Subcutaneous adipose tissue (tissue), 4 donors: ENCODE results near the gene VPS41. TPM values are rescaled to one million over a fixed set of nuclear protein-coding genes. Genes with fewer than 3 reads are reported as not detected.

ENCODE experiments used
- CTCF ChIP-seq: fragments of 450-650 bp; IDR thresholded peaks from one replicate; pipeline ENCODE4 v1.5.1; 2016; ENCODE audit warnings: low read depth, mild to moderate bottlenecking, control low read depth, antibody characterized with exemption, moderate library complexity
- total RNA-seq, 4 donors: library from RNA; depleted of rRNA; stranded (reverse); fragments of >200 nt; gene quantifications; one replicate each; pipeline ENCODE4 v1.1.0, GENCODE V29; 2016

The VPS41 gene
- total RNA-seq, 4 donors from 2014 or later, result 41.9 to 61.8 (median 55.0) TPM

- TF ChIP-seq CTCF, result no peak
These were observed 20.6 kb upstream of the VPS41 start for GRCh38 chr7:38929460-38930171.

GRCh38 chr7:38928506-38928905 lies 19.5 kb upstream of the VPS41 start:
- no peak for TF ChIP-seq CTCF

DNA sequence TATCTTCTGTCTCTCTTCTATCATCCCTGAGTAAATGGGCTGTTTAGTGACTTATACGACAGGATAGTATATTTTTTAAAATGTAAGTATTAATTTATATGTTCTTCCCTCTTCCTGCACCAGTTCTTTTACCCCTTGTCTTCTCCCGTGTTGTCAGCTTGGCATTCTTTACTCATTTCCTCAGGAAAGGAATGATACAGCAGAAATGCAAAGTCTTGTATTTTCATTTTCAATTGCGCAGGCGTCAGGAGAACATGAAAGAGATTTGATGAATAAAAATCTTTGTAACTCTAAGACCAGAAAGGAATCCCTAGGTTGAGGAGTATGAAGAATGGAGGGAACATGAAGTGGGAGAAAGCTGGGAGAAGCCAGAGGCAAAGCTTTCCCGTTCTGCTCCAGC lies 18.8 kb upstream of the VPS41 start:
- no peak for TF ChIP-seq CTCF

DNA sequence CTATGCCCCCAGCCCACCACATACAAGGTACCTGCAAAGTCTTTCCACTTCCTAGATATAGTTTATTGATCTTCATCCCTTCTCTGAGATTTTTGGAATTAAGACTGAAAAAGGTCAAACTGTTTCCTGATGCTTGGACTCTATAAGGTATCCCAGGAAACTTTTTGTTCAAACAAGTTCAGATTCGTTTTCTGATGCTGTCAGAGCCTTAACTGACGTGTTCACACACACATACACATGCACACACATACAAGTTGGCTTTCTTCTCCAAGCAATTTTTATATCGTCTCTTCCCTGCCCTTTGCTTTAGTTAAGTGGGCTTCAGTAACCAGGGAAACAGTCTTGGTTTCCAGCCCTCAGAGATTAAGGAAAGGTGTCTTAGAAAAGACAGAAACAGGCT lies 11.7 kb upstream of the VPS41 start:
- no peak for TF ChIP-seq CTCF

DNA sequence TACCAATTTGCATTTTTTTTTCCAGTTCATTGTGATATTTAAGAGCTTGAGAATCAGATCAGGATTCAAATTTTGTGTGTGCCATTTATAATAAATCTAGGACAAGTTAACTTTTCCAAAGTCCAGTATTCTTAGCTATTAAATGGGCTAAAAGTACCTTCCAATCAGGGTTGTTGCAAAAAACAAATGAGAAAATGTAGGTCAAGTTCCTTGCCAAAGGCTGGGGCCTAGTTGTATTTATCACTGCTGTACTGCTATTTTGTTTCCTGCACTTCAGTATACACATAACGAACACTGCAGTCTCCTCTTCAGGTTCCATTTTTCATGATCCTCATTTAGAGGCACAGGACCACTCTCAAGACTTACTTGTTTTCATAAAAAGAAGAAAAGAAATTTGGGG lies 7.4 kb upstream of the VPS41 start:
- TF ChIP-seq CTCF, result no peak

GRCh38 chr7:38909870-38910269 lies 879 bp upstream of the VPS41 start:
- no peak for TF ChIP-seq CTCF

DNA sequence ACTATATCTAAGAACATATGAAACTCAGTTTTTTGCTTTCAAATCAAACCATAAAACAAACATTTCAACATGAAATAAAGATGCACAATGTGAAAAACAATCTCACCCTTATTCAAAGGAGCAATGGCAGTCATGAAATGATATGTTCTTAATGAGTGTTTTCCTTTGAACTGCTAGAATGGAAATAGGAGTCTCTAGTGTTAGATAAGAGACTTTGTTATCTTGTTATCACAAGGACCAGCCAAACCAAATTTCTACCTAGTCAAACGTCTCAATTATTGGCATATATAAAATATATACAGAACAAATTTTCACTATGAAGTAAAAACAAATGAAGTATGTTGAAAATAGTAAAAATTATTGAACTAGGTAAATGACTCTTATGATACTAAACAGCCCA lies 1.2 kb downstream of the VPS41 start:
- TF ChIP-seq CTCF, result no peak
